ENCODE measurements around the gene TMEM258. TPM values are rescaled to one million over a fixed set of nuclear protein-coding genes. Genes with fewer than 3 reads are reported as not detected.

TMEM258 gene
- total RNA-seq, 1 donor from 2014 or later = 117 TPM

DNA sequence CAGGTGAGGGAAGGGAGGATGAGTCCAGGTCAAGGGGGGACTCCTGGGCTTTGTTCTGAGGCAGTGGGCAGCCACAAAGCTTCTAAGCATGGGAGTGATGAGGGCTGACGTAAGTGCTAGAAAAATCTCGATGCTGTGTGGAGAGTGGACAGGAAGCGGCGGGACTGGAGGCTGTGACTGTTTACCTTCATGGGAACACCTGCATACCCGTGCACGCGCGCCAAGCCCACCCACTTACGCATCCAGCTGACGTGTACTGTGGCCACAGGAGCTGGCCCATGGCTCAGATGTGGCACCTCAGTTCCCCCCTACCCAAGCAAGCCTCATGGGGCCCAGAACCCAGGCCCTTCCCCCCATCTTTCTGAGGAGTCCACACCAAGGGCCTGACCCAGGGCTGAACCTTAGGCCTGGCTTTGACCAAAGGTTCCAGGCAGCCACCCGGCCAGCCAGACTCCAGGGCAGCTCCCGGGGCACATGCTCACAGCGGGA lies 26.0 kb downstream of the TMEM258 start:
- no peak for DNase-seq
- Histone ChIP-seq H3K4me1 (peaks cover 6% of the 10 kb centered on the region), H3K27me3 (ENCODE audit: low read depth) (peaks cover 35% of the 10 kb centered on the region), H3K4me3 (no peak overlapping the region), H3K36me3 (no peaks in the 10 kb centered on the region), H3K9me3 (replicated peaks) (no peaks in the 10 kb centered on the region), H3K27ac (replicated peaks) (no peak overlapping the region)
- no peak for TF ChIP-seq CTCF (IDR thresholded peaks at IDR 0.05; ENCODE audit: borderline replicate concordance)
- intact Hi-C loops (cut with micrococcal nuclease) = no loop called here

DNA sequence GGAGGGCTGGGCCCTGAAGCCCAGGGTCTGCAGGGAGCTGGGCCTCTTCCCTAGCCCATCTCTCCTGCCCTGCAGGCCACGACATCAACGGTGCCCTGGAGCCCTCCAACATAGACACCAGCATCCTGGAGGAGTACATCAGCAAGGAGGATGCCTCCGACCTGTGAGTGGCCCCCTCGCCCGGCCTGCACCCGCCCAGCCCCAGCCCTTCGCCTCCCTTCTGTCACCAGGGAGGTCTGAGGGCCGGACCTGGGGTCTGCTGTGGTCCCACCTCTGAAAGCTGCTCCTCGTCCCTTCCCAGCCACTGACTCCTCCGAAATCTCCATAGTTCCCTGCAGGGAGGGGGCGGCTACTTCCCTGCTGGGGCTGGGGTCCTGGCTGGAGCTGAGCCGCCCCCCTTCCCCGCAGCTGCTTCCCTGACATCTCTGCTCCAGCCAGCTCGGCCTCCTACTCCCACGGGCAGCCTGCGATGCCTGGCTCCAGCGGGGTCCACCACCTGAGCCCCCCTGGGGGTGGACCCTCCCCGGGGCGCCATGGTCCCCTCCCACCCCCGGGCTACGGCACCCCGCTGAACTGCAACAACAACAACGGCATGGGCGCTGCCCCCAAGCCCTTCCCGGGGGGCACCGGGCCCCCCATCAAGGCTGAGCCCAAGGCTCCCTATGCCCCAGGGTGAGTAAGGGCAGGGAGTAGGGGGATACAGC lies 26.7 kb downstream of the TMEM258 start:
- H3K27ac ChIP-seq (replicated peaks) = no peak overlapping the region
- intact Hi-C loops (cut with micrococcal nuclease) = no loop called here
- no peaks in the 10 kb centered on the region for H3K36me3 ChIP-seq
- no peak overlapping the region for H3K4me3 ChIP-seq
- no peak for DNase-seq
- peaks cover 6% of the 10 kb centered on the region for H3K4me1 ChIP-seq
- peaks cover 41% of the 10 kb centered on the region for H3K27me3 ChIP-seq (ENCODE audit: low read depth)
- no peaks in the 10 kb centered on the region for H3K9me3 ChIP-seq (replicated peaks)
- TF ChIP-seq CTCF (IDR thresholded peaks at IDR 0.05; ENCODE audit: borderline replicate concordance) = no peak

GRCh38 chr11:61764606-61765260 lies 27.7 kb downstream of the TMEM258 start:
- H3K36me3 ChIP-seq = no peaks in the 10 kb centered on the region
- no peaks in the 10 kb centered on the region for H3K9me3 ChIP-seq (replicated peaks)
- intact Hi-C loops (cut with micrococcal nuclease) = no loop called here
- H3K27ac ChIP-seq (replicated peaks) = no peak overlapping the region
- H3K4me3 ChIP-seq = no peak overlapping the region
- DNase-seq = no peak
- H3K27me3 ChIP-seq (ENCODE audit: low read depth) = peaks cover 51% of the 10 kb centered on the region
- peaks cover 6% of the 10 kb centered on the region for H3K4me1 ChIP-seq
- TF ChIP-seq CTCF (IDR thresholded peaks at IDR 0.05; ENCODE audit: borderline replicate concordance) = no peak

- H3K9me3 ChIP-seq (replicated peaks) = no peaks in the 10 kb centered on the region
- no peaks in the 10 kb centered on the region for H3K36me3 ChIP-seq
- no peak overlapping the region for H3K27ac ChIP-seq (replicated peaks)
- peaks cover 6% of the 10 kb centered on the region for H3K4me1 ChIP-seq
- no peak for TF ChIP-seq CTCF (IDR thresholded peaks at IDR 0.05; ENCODE audit: borderline replicate concordance)
- intact Hi-C loops (cut with micrococcal nuclease) = no loop called here
- no peak overlapping the region for H3K4me3 ChIP-seq
- H3K27me3 ChIP-seq (ENCODE audit: low read depth) = peaks cover 51% of the 10 kb centered on the region
- DNase-seq = no peak
These were observed 28.3 kb downstream of the TMEM258 start for GRCh38 chr11:61763930-61764605.

- Histone ChIP-seq H3K27me3 (ENCODE audit: low read depth) (peaks cover 55% of the 10 kb centered on the region), H3K36me3 (no peaks in the 10 kb centered on the region), H3K4me1 (peaks cover 6% of the 10 kb centered on the region), H3K9me3 (replicated peaks) (no peaks in the 10 kb centered on the region), H3K4me3 (no peak overlapping the region), H3K27ac (replicated peaks) (no peak overlapping the region)
- no peak for DNase-seq
- intact Hi-C loops (cut with micrococcal nuclease) = no loop called here
- TF ChIP-seq CTCF (IDR thresholded peaks at IDR 0.05; ENCODE audit: borderline replicate concordance) = no peak
These were observed 29.6 kb downstream of the TMEM258 start for GRCh38 chr11:61762798-61763197.

Data from left ventricle myocardium inferior (tissue), 1 donor.